ENCODE data around the gene SOD3.

The SOD3 gene

GRCh38 chr4:24810871-24811631, 15.7 kb downstream of the SOD3 start:
- Histone ChIP-seq H3K4me1 (ENCODE audit: control insufficient read depth in 1 of 2, insufficient read depth in 2 of 2, low read length in 2 of 2) (no peaks in the 10 kb centered on the region), H3K27me3 (ENCODE audit: insufficient read depth, low read length) (no peaks in the 10 kb centered on the region), H3K79me1 (ENCODE audit: low read length) (no peaks in the 10 kb centered on the region), H4K91ac (ENCODE audit: low read depth, low read length) (no peak overlapping the region), H3K36me3 (ENCODE audit: control insufficient read depth in 1 of 2, insufficient read depth in 2 of 2, low read length in 2 of 2) (no peaks in the 10 kb centered on the region), H3K4ac (ENCODE audit: low read depth, low read length) (no peak overlapping the region), H2BK12ac (ENCODE audit: low read length) (no peak overlapping the region), H3K27ac (ENCODE audit: low read depth, low read length) (no peak overlapping the region), H2AFZ (ENCODE audit: insufficient read depth, low read length, poor library complexity) (no peak overlapping the region), H2BK120ac (ENCODE audit: insufficient read depth, low read length, poor library complexity) (no peak overlapping the region), H3K18ac (ENCODE audit: low read length) (no peak overlapping the region), H3K4me3 (ENCODE audit: low read depth, low read length) (no peak overlapping the region), H2AK5ac (ENCODE audit: low read length) (no peak overlapping the region), H4K12ac (ENCODE audit: low read depth, low read length) (no peak overlapping the region), H4K8ac (ENCODE audit: low read depth, low read length) (no peak overlapping the region), H3K23ac (ENCODE audit: low read length) (no peak overlapping the region), H3K9ac (ENCODE audit: low read length) (no peak overlapping the region), H3K79me2 (ENCODE audit: control insufficient read depth, insufficient read depth, low read length, poor library complexity) (no peaks in the 10 kb centered on the region), H3K9me3 (ENCODE audit: insufficient read depth, low read depth, low read length) (no peaks in the 10 kb centered on the region), H3K14ac (ENCODE audit: low read length) (no peak overlapping the region), H2BK5ac (ENCODE audit: low read depth, low read length, poor library complexity) (no peak overlapping the region), H3K4me2 (ENCODE audit: low read length) (no peak overlapping the region)
- DNase-seq: no peak
- WGBS (ENCODE audit: extremely low coverage, insufficient coverage, insufficient read length): no CpG with 5 or more reads among the region's 6 CpGs

DNA sequence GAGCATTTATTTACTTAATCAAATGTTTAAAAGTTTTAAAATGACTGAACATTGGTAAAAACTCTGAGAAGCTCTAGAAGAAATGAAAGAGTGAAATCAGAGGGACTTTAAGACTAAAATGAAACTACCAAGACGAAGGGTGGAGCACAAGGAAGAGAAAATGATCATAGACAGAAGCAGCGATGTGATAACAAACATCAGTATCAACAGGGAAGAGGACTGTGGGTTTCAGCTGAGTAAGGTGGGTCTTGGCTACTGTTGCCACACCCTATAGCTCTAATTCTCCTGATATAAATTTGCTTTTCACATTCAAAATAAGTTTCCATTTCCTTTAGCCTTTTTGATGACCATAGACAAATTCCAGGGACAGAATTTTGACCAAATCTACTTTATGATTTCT, 18.4 kb downstream of the SOD3 start:
- no peak overlapping the region for H2BK5ac ChIP-seq (ENCODE audit: low read depth, low read length, poor library complexity)
- H4K12ac ChIP-seq (ENCODE audit: low read depth, low read length): no peak overlapping the region
- H4K8ac ChIP-seq (ENCODE audit: low read depth, low read length): no peak overlapping the region
- no CpG with 5 or more reads among the region's 2 CpGs for WGBS (ENCODE audit: extremely low coverage, insufficient coverage, insufficient read length)
- no peak overlapping the region for H4K91ac ChIP-seq (ENCODE audit: low read depth, low read length)
- no peak overlapping the region for H3K4me2 ChIP-seq (ENCODE audit: low read length)
- no peaks in the 10 kb centered on the region for H3K9me3 ChIP-seq (ENCODE audit: insufficient read depth, low read depth, low read length)
- H3K79me1 ChIP-seq (ENCODE audit: low read length): no peaks in the 10 kb centered on the region
- no peak overlapping the region for H3K18ac ChIP-seq (ENCODE audit: low read length)
- H3K4me3 ChIP-seq (ENCODE audit: low read depth, low read length): no peak overlapping the region
- H2BK120ac ChIP-seq (ENCODE audit: insufficient read depth, low read length, poor library complexity): no peak overlapping the region
- no peak overlapping the region for H2BK12ac ChIP-seq (ENCODE audit: low read length)
- H3K14ac ChIP-seq (ENCODE audit: low read length): no peak overlapping the region
- H3K36me3 ChIP-seq (ENCODE audit: control insufficient read depth in 1 of 2, insufficient read depth in 2 of 2, low read length in 2 of 2): peaks cover 0 to 1% of the 10 kb centered on the region in 2 experiments
- no peaks in the 10 kb centered on the region for H3K4me1 ChIP-seq (ENCODE audit: control insufficient read depth in 1 of 2, insufficient read depth in 2 of 2, low read length in 2 of 2)
- H3K23ac ChIP-seq (ENCODE audit: low read length): no peak overlapping the region
- no peak overlapping the region for H3K27ac ChIP-seq (ENCODE audit: low read depth, low read length)
- no peak overlapping the region for H3K9ac ChIP-seq (ENCODE audit: low read length)
- H2AK5ac ChIP-seq (ENCODE audit: low read length): no peak overlapping the region
- H3K27me3 ChIP-seq (ENCODE audit: insufficient read depth, low read length): no peaks in the 10 kb centered on the region
- DNase-seq: no peak
- no peaks in the 10 kb centered on the region for H3K79me2 ChIP-seq (ENCODE audit: control insufficient read depth, insufficient read depth, low read length, poor library complexity)
- H3K4ac ChIP-seq (ENCODE audit: low read depth, low read length): no peak overlapping the region
- H2AFZ ChIP-seq (ENCODE audit: insufficient read depth, low read length, poor library complexity): no peak overlapping the region

- Histone ChIP-seq H4K8ac (ENCODE audit: low read depth, low read length) (no peak overlapping the region), H3K23ac (ENCODE audit: low read length) (no peak overlapping the region), H2AK5ac (ENCODE audit: low read length) (no peak overlapping the region), H3K27ac (ENCODE audit: low read depth, low read length) (no peak overlapping the region), H2BK12ac (ENCODE audit: low read length) (no peak overlapping the region), H3K4ac (ENCODE audit: low read depth, low read length) (no peak overlapping the region), H4K91ac (ENCODE audit: low read depth, low read length) (no peak overlapping the region), H3K9ac (ENCODE audit: low read length) (no peak overlapping the region), H3K79me2 (ENCODE audit: control insufficient read depth, insufficient read depth, low read length, poor library complexity) (no peaks in the 10 kb centered on the region), H3K4me2 (ENCODE audit: low read length) (no peak overlapping the region), H3K79me1 (ENCODE audit: low read length) (no peaks in the 10 kb centered on the region), H2AFZ (ENCODE audit: insufficient read depth, low read length, poor library complexity) (no peak overlapping the region), H2BK120ac (ENCODE audit: insufficient read depth, low read length, poor library complexity) (no peak overlapping the region), H4K12ac (ENCODE audit: low read depth, low read length) (no peak overlapping the region), H3K18ac (ENCODE audit: low read length) (no peak overlapping the region), H3K36me3 (ENCODE audit: control insufficient read depth in 1 of 2, insufficient read depth in 2 of 2, low read length in 2 of 2) (peaks cover 0 to 1% of the 10 kb centered on the region in 2 experiments), H3K4me3 (ENCODE audit: low read depth, low read length) (no peak overlapping the region), H3K27me3 (ENCODE audit: insufficient read depth, low read length) (no peaks in the 10 kb centered on the region), H3K14ac (ENCODE audit: low read length) (no peak overlapping the region), H2BK5ac (ENCODE audit: low read depth, low read length, poor library complexity) (no peak overlapping the region), H3K4me1 (ENCODE audit: control insufficient read depth in 1 of 2, insufficient read depth in 2 of 2, low read length in 2 of 2) (no peaks in the 10 kb centered on the region), H3K9me3 (ENCODE audit: insufficient read depth, low read depth, low read length) (no peaks in the 10 kb centered on the region)
- no CpG with 5 or more reads among the region's 18 CpGs for WGBS (ENCODE audit: extremely low coverage, insufficient coverage, insufficient read length)
- DNase-seq: no peak
Observed at GRCh38 chr4:24816797-24817196, 21.4 kb downstream of the SOD3 start.

- no peaks in the 10 kb centered on the region for H3K79me2 ChIP-seq (ENCODE audit: control insufficient read depth, insufficient read depth, low read length, poor library complexity)
Observed at GRCh38 chr4:24820541-24820940, 25.2 kb downstream of the SOD3 start.

More at GRCh38 chr4:24820541-24820940, 25.2 kb downstream of the SOD3 start:
- H3K4ac ChIP-seq (ENCODE audit: low read depth, low read length): no peak overlapping the region
- H3K18ac ChIP-seq (ENCODE audit: low read length): no peak overlapping the region
- H3K79me1 ChIP-seq (ENCODE audit: low read length): no peaks in the 10 kb centered on the region
- H2AK5ac ChIP-seq (ENCODE audit: low read length): no peak overlapping the region
- no peak overlapping the region for H2BK5ac ChIP-seq (ENCODE audit: low read depth, low read length, poor library complexity)
- no peak overlapping the region for H4K91ac ChIP-seq (ENCODE audit: low read depth, low read length)
- H3K36me3 ChIP-seq (ENCODE audit: control insufficient read depth in 1 of 2, insufficient read depth in 2 of 2, low read length in 2 of 2): peaks cover 0 to 1% of the 10 kb centered on the region in 2 experiments
- H3K4me3 ChIP-seq (ENCODE audit: low read depth, low read length): no peak overlapping the region
- H2BK12ac ChIP-seq (ENCODE audit: low read length): no peak overlapping the region
- no peak overlapping the region for H2AFZ ChIP-seq (ENCODE audit: insufficient read depth, low read length, poor library complexity)
- no peaks in the 10 kb centered on the region for H3K4me1 ChIP-seq (ENCODE audit: control insufficient read depth in 1 of 2, insufficient read depth in 2 of 2, low read length in 2 of 2)
- no peaks in the 10 kb centered on the region for H3K27me3 ChIP-seq (ENCODE audit: insufficient read depth, low read length)
- H4K8ac ChIP-seq (ENCODE audit: low read depth, low read length): no peak overlapping the region
- H3K14ac ChIP-seq (ENCODE audit: low read length): no peak overlapping the region
- H3K4me2 ChIP-seq (ENCODE audit: low read length): no peak overlapping the region
- H3K27ac ChIP-seq (ENCODE audit: low read depth, low read length): no peak overlapping the region
- no peak overlapping the region for H3K23ac ChIP-seq (ENCODE audit: low read length)
- H3K9ac ChIP-seq (ENCODE audit: low read length): no peak overlapping the region
- DNase-seq: no peak
- H4K12ac ChIP-seq (ENCODE audit: low read depth, low read length): no peak overlapping the region
- no peak overlapping the region for H2BK120ac ChIP-seq (ENCODE audit: insufficient read depth, low read length, poor library complexity)
- H3K9me3 ChIP-seq (ENCODE audit: insufficient read depth, low read depth, low read length): no peaks in the 10 kb centered on the region

Data from trophoblast cell (in vitro differentiated cells and primary cell).